Natural killer cell (primary cell): ENCODE results near the gene SLC2A6. TPM values are rescaled to one million over a fixed set of nuclear protein-coding genes. Genes with fewer than 3 reads are reported as not detected.

Experiments used
- ATAC-seq, 3 donors: fragments of 150-1000 bp in 2 of 3; fragments of 200-7000 bp in 1 of 3; cut with Tn5 transposase; 1 replicate in 1 of 3; 2 replicates in 2 of 3; pipeline ENCODE4 v1.10.0; 2021; ENCODE audit warnings: mild to moderate bottlenecking in 2 of 3, moderate library complexity in 2 of 3
- DNase-seq, 2 donors: peaks; one replicate each; pipeline versions ENCODE4 v3.0.0 to v3.0.0-alpha.2; 2013 to 2021; ENCODE audit warnings: mixed read lengths in 1 of 2
- H3K27ac ChIP-seq: one replicate; pipeline ENCODE4 v1.5.1; 2013; ENCODE audit warnings: mild to moderate bottlenecking, low read length
- H3K27me3 ChIP-seq: one replicate; pipeline ENCODE4 v1.6.1; 2013; ENCODE audit warnings: low read length; ENCODE audit not compliant: control insufficient read depth, insufficient read depth
- H3K36me3 ChIP-seq: one replicate; pipeline ENCODE4 v1.6.1; 2013; ENCODE audit warnings: low read length; ENCODE audit not compliant: control insufficient read depth, insufficient read depth
- H3K4me1 ChIP-seq: one replicate; pipeline ENCODE4 v1.6.1; 2013; ENCODE audit warnings: low read length; ENCODE audit not compliant: control insufficient read depth, insufficient read depth
- H3K4me3 ChIP-seq: one replicate; pipeline ENCODE4 v1.5.1; 2013; ENCODE audit warnings: low read length
- H3K9me3 ChIP-seq: one replicate; pipeline ENCODE4 v1.6.1; 2013; ENCODE audit warnings: low read length; ENCODE audit not compliant: control insufficient read depth, insufficient read depth
- H3K27ac Mint-ChIP-seq, 2 donors: one replicate each; pipeline ENCODE4 v1.8.0; 2022; ENCODE audit warnings: mild to moderate bottlenecking in 2 of 2, mixed read lengths in 2 of 2, moderate library complexity in 1 of 2
- H3K27me3 Mint-ChIP-seq, 2 donors: one replicate each; pipeline ENCODE4 v1.8.0; 2022; ENCODE audit warnings: low read depth in 2 of 2, mixed read lengths in 2 of 2
- H3K36me3 Mint-ChIP-seq: one replicate; pipeline ENCODE4 v1.8.0; 2022; ENCODE audit warnings: mixed read lengths
- H3K4me1 Mint-ChIP-seq, 2 donors: one replicate each; pipeline ENCODE4 v1.8.0; 2022; ENCODE audit warnings: mixed read lengths in 2 of 2
- H3K4me3 Mint-ChIP-seq: one replicate; pipeline ENCODE4 v1.8.0; 2022; ENCODE audit warnings: mild to moderate bottlenecking, moderate library complexity, mixed read lengths
- H3K9me3 Mint-ChIP-seq, 2 donors: one replicate each; pipeline ENCODE4 v1.8.0; 2022; ENCODE audit warnings: mixed read lengths in 2 of 2
- CTCF ChIP-seq: fragments of 200-600 bp; IDR thresholded peaks from one replicate; pipeline ENCODE4 v1.8.0; 2022; ENCODE audit warnings: antibody characterized with exemption
- WGBS: methylation state at CpG from one replicate; pipeline ENCODE4 v1.1.7; 2013; ENCODE audit warnings: missing lambda C conversion rate; ENCODE audit not compliant: insufficient coverage; 5-methylcytosine and 5-hydroxymethylcytosine counted together
- intact Hi-C: fragments of 100-400 bp; cut with micrococcal nuclease; formaldehyde crosslinking; loops from one replicate; pipeline ENCODE4 v1.14.2; 2022
- total RNA-seq, 4 donors: library from RNA; stranded (reverse); fragments of 120-200 nt in 1 of 4; gene quantifications; one replicate each; pipeline versions ENCODE4 v1.2.3 to v1.2.4, GENCODE V29; 2013 to 2022

The SLC2A6 gene
- total RNA-seq, 3 donors from 2014 or later (not counting 1 experiment from before 2014, with no cell fraction given) = 5.0 to 20.1 (median 18.5) TPM

GRCh38 chr9:133449760-133450159 is 29.1 kb downstream of the SLC2A6 start:
- Mint-ChIP-seq H3K4me1 (no peaks in the 10 kb centered on the region), H3K27ac (no peak overlapping the region), H3K4me3 (no peak overlapping the region), H3K27me3 (no peaks in the 10 kb centered on the region), H3K9me3 (no peaks in the 10 kb centered on the region), H3K36me3 (no peaks in the 10 kb centered on the region)
- H3K27ac ChIP-seq = no peak overlapping the region
- no peak overlapping the region for H3K4me3 ChIP-seq
- no peaks in the 10 kb centered on the region for H3K4me1 ChIP-seq
- DNase-seq = no peak
- TF ChIP-seq CTCF = no peak
- no peaks in the 10 kb centered on the region for H3K9me3 ChIP-seq
- intact Hi-C loops = no loop called here
- 95% methylated on average over 12 of the region's 12 CpGs for WGBS
- no peak for ATAC-seq
- H3K27me3 ChIP-seq = no peaks in the 10 kb centered on the region
- no peaks in the 10 kb centered on the region for H3K36me3 ChIP-seq

- H3K4me3 Mint-ChIP-seq = no peak overlapping the region
- Histone ChIP-seq H3K36me3 (no peaks in the 10 kb centered on the region), H3K27ac (no peak overlapping the region), H3K9me3 (no peaks in the 10 kb centered on the region), H3K4me3 (no peak overlapping the region), H3K4me1 (no peaks in the 10 kb centered on the region), H3K27me3 (no peaks in the 10 kb centered on the region)
- H3K9me3 Mint-ChIP-seq = no peaks in the 10 kb centered on the region
- ATAC-seq (no peak), DNase-seq (no peak)
- H3K27ac Mint-ChIP-seq = no peak overlapping the region
- H3K36me3 Mint-ChIP-seq = no peaks in the 10 kb centered on the region
- H3K4me1 Mint-ChIP-seq = no peaks in the 10 kb centered on the region
- WGBS = 91% methylated on average over 13 of the region's 13 CpGs
- no peaks in the 10 kb centered on the region for H3K27me3 Mint-ChIP-seq
- no peak for TF ChIP-seq CTCF
- intact Hi-C loops = no loop called here
These were observed 30.4 kb downstream of the SLC2A6 start for GRCh38 chr9:133448487-133448972.

- WGBS = 86% methylated on average over 23 of the region's 23 CpGs
- H3K27me3 Mint-ChIP-seq = no peaks in the 10 kb centered on the region
These were observed 33.5 kb downstream of the SLC2A6 start for GRCh38 chr9:133445293-133445969.

More at GRCh38 chr9:133445293-133445969, 33.5 kb downstream of the SLC2A6 start:
- Histone ChIP-seq H3K4me3 (no peak overlapping the region), H3K9me3 (no peaks in the 10 kb centered on the region), H3K27me3 (no peaks in the 10 kb centered on the region), H3K4me1 (peaks cover 7% of the 10 kb centered on the region), H3K36me3 (no peaks in the 10 kb centered on the region), H3K27ac (no peak overlapping the region)
- no peak overlapping the region for H3K27ac Mint-ChIP-seq
- no peaks in the 10 kb centered on the region for H3K36me3 Mint-ChIP-seq
- no peaks in the 10 kb centered on the region for H3K9me3 Mint-ChIP-seq
- DNase-seq = no peak
- no peak for ATAC-seq
- no peak for TF ChIP-seq CTCF
- intact Hi-C loops = no loop called here
- no peak overlapping the region for H3K4me3 Mint-ChIP-seq
- no peaks in the 10 kb centered on the region for H3K4me1 Mint-ChIP-seq
